ENCODE measurements around the gene SMARCD1. TPM values are rescaled to one million over a fixed set of nuclear protein-coding genes. Genes with fewer than 3 reads are reported as not detected.
"Not testable (repeated sequence)": the region's sequence is repeated elsewhere in the genome, so short reads cannot be mapped to it uniquely, and the experiment has no call there.

The SMARCD1 gene
- total RNA-seq, 4 donors from 2014 or later: 45.9 to 97.2 (median 65.3) TPM

- whole genome bisulfite sequencing, 2 donors: 41 to 50% methylated on average over 4 of the region's 4 CpGs
- H3K4me3 ChIP-seq: no peak overlapping the region
- H3K27ac ChIP-seq: peak overlapping the region in 1 of 4 donors; percentile 59
- TF ChIP-seq CTCF (IDR thresholded peaks at IDR 0.05): no peak
- TF ChIP-seq EP300 (IDR thresholded peaks at IDR 0.05): no peak
- TF ChIP-seq POLR2A (IDR thresholded peaks at IDR 0.05): no peak
- no peaks in the 10 kb centered on the region for H3K27me3 ChIP-seq
- H3K4me1 ChIP-seq: peaks cover 0 to 28% (median 2%) of the 10 kb centered on the region in 4 donors
- peaks cover 0 to 76% (median 14%) of the 10 kb centered on the region in 3 donors for H3K36me3 ChIP-seq
- no peaks in the 10 kb centered on the region for H3K9me3 ChIP-seq
- no peak for DNase-seq (ENCODE audit: low spot score in 2 of 2)
These were observed 44.1 kb downstream of the SMARCD1 start for GRCh38 chr12:50129290-50129689.

- H3K36me3 ChIP-seq: peaks cover 0 to 84% (median 17%) of the 10 kb centered on the region in 3 donors
- WGBS, 2 donors: 31 to 65% methylated on average over 2 of the region's 2 CpGs
- H3K27me3 ChIP-seq: no peaks in the 10 kb centered on the region
- TF ChIP-seq CTCF (IDR thresholded peaks at IDR 0.05): peak in 3 of 5 experiments; percentile 28 to 54 (median 49)
- no peak for TF ChIP-seq EP300 (IDR thresholded peaks at IDR 0.05)
- H3K9me3 ChIP-seq: no peaks in the 10 kb centered on the region
- H3K4me1 ChIP-seq: peaks cover 0 to 42% (median 2%) of the 10 kb centered on the region in 4 donors
- peak overlapping the region in 2 of 4 donors; percentile 11 to 23 for H3K27ac ChIP-seq
- no peak overlapping the region for H3K4me3 ChIP-seq
- peak in 1 of 2 donors; percentile 28 for DNase-seq (ENCODE audit: low spot score in 2 of 2)
These were observed 47.5 kb downstream of the SMARCD1 start for GRCh38 chr12:50132505-50133135.

- Histone ChIP-seq H3K4me1 (no peaks in the 10 kb centered on the region), H3K27ac (no peak overlapping the region), H3K4me3 (no peak overlapping the region), H3K36me3 (peaks cover 0 to 34% (median 0%) of the 10 kb centered on the region in 3 donors), H3K27me3 (no peaks in the 10 kb centered on the region), H3K9me3 (no peaks in the 10 kb centered on the region)
- DNase-seq (ENCODE audit: low spot score in 2 of 2): no peak
- TF ChIP-seq EP300 (IDR thresholded peaks at IDR 0.05): no peak
- TF ChIP-seq POLR2A (IDR thresholded peaks at IDR 0.05): no peak
- TF ChIP-seq CTCF (IDR thresholded peaks at IDR 0.05): no peak
- WGBS, 2 donors: 89 to 95% methylated on average over 8 of the region's 8 CpGs
These were observed 57.9 kb downstream of the SMARCD1 start for GRCh38 chr12:50142993-50143392.

- no peak overlapping the region for H3K4me3 ChIP-seq
- no peak overlapping the region for H3K27ac ChIP-seq
- H3K4me1 ChIP-seq: peaks cover 0 to 7% (median under 1%) of the 10 kb centered on the region in 4 donors
- TF ChIP-seq POLR2A (IDR thresholded peaks at IDR 0.05): no peak
- TF ChIP-seq CTCF (IDR thresholded peaks at IDR 0.05): no peak
- TF ChIP-seq EP300 (IDR thresholded peaks at IDR 0.05): no peak
- 65 to 66% methylated on average over 2 of the region's 2 CpGs for WGBS, 2 donors
- H3K9me3 ChIP-seq: no peaks in the 10 kb centered on the region
- peaks cover 0 to 18% (median 0%) of the 10 kb centered on the region in 3 donors for H3K36me3 ChIP-seq
- no peak for DNase-seq (ENCODE audit: low spot score in 2 of 2)
- no peaks in the 10 kb centered on the region for H3K27me3 ChIP-seq
These were observed 60.3 kb downstream of the SMARCD1 start for GRCh38 chr12:50145439-50145838.

GRCh38 chr12:50147281-50147680, 62.1 kb downstream of the SMARCD1 start:
- TF ChIP-seq EP300 (IDR thresholded peaks at IDR 0.05): no peak
- TF ChIP-seq CTCF (IDR thresholded peaks at IDR 0.05): no peak
- no peak for TF ChIP-seq POLR2A (IDR thresholded peaks at IDR 0.05)
- DNase-seq (ENCODE audit: low spot score in 2 of 2): no peak
- Histone ChIP-seq H3K9me3 (no peaks in the 10 kb centered on the region), H3K36me3 (peaks cover 0 to under 1% (median 0%) of the 10 kb centered on the region in 3 donors), H3K27ac (no peak overlapping the region), H3K4me1 (peaks cover 0 to 16% (median 2%) of the 10 kb centered on the region in 4 donors), H3K27me3 (no peaks in the 10 kb centered on the region), H3K4me3 (no peak overlapping the region)
- WGBS, 2 donors: 93 to 94% methylated on average over 4 of the region's 4 CpGs

GRCh38 chr12:50148011-50148410, 62.9 kb downstream of the SMARCD1 start:
- not testable (repeated sequence) for H3K27me3 ChIP-seq; H3K4me3 ChIP-seq; H3K9me3 ChIP-seq; H3K27ac ChIP-seq; DNase-seq (ENCODE audit: low spot score in 2 of 2); H3K36me3 ChIP-seq
- 87 to 91% methylated on average over 6 of the region's 6 CpGs for WGBS, 2 donors
- peaks cover 0 to 16% (median 2%) of the 10 kb centered on the region in 4 donors for H3K4me1 ChIP-seq
